ENCODE data around the gene SHQ1. TPM values are rescaled to one million over a fixed set of nuclear protein-coding genes. Genes with fewer than 3 reads are reported as not detected.

SHQ1 gene
- total and polyA plus RNA-seq, 9 of the 15 experiments (the other 6 are each of a cell fraction or from before 2014, with no cell fraction given): 9.2 to 25.0 (median 14.1) TPM

- TF ChIP-seq CHD7 (IDR thresholded peaks at IDR 0.05; ENCODE audit: low read depth, low read length) (peak; percentile 97), BRF1 (IDR thresholded peaks at IDR 0.05; ENCODE audit: borderline replicate concordance, extremely low read depth, insufficient read length) (no peak), HDAC6 (IDR thresholded peaks at IDR 0.05; ENCODE audit: low read depth, low read length) (no peak), SMAD4 (CRISPR knock-in tag; conservative IDR thresholded peaks at IDR 0.05) (0 out of 2 replicates have a peak, but pooled peaks have one; percentile 56), ZNF79 (CRISPR knock-in tag; IDR thresholded peaks at IDR 0.05; ENCODE audit: low read depth) (no peak), CTBP1 (IDR thresholded peaks at IDR 0.05; ENCODE audit: borderline replicate concordance) (no peak), SIRT6 (IDR thresholded peaks at IDR 0.05; ENCODE audit: low read depth, low read length) (no peak), TAF9B (IDR thresholded peaks at IDR 0.05; ENCODE audit: partially characterized antibody) (peak; percentile 34), KLF10 (CRISPR knock-in tag; IDR thresholded peaks at IDR 0.05) (no peak), RBM22 (IDR thresholded peaks at IDR 0.05; ENCODE audit: low read depth, low read length, poor library complexity, severe bottlenecking) (no peak), HMBOX1 (IDR thresholded peaks at IDR 0.05) (no peak), RBFOX2 (IDR thresholded peaks at IDR 0.05; ENCODE audit: low read depth, low read length) (0 out of 2 replicates have a peak, but pooled peaks have one; percentile 24)
- TF ChIP-seq, protein P1, sequence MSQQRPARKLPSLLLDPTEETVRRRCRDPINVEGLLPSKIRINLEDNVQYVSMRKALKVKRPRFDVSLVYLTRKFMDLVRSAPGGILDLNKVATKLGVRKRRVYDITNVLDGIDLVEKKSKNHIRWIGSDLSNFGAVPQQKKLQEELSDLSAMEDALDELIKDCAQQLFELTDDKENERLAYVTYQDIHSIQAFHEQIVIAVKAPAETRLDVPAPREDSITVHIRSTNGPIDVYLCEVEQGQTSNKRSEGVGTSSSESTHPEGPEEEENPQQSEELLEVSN (IDR thresholded peaks at IDR 0.05; ENCODE audit: borderline replicate concordance in 1 of 2, extremely low read depth in 1 of 2, insufficient read depth in 1 of 2, insufficient read length in 1 of 2, low read depth in 1 of 2, low read length in 1 of 2, poor library complexity in 1 of 2, severe bottlenecking in 1 of 2): peak in 1 of 2 experiments; percentile 36
These were observed 39.7 kb upstream of the SHQ1 start, which contains the start of gene GXYLT2 (continued) for GRCh38 chr3:72887705-72888545.
